DOHH2 (cell line): ENCODE measurements around the gene EIF2B2.

Experiments used
- EZH2phosphoT487 ChIP-seq: fragments of 200-600 bp; sonication (generic); IDR thresholded peaks from 2 replicates; pipeline ENCODE4 v1.6.1; 2017; ENCODE audit warnings: borderline replicate concordance, mild to moderate bottlenecking, antibody characterized with exemption, low read length, moderate library complexity, mixed read lengths
- TF ChIP-seq, protein P1 (sequence below): fragments of 200-600 bp; sonication (generic); IDR thresholded peaks from one replicate; pipeline ENCODE4 v1.5.1; 2014; ENCODE audit warnings: antibody characterized with exemption, mild to moderate bottlenecking, low read depth, low read length; ENCODE audit not compliant: poor library complexity, severe bottlenecking

DNA sequence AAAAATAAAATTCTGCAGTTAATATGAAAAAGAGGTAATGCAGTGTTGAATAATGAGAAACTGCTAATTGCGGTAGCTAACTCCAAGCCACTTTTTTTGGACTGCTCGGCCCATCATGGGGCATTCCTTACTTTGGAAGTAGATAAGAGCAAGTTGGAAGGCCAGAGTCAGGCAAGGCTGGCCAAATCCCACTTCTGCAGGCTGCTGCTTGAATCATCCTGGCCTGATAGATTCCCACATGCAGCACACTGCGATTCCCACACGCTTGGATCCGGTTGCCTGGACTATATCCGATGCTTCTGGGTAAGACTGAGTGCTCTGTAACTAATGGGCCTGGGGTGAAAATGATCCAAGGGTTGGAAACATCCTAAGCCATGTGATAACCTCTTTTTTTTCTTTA is 10.6 kb downstream of the EIF2B2 start:
- TF ChIP-seq, protein P1, sequence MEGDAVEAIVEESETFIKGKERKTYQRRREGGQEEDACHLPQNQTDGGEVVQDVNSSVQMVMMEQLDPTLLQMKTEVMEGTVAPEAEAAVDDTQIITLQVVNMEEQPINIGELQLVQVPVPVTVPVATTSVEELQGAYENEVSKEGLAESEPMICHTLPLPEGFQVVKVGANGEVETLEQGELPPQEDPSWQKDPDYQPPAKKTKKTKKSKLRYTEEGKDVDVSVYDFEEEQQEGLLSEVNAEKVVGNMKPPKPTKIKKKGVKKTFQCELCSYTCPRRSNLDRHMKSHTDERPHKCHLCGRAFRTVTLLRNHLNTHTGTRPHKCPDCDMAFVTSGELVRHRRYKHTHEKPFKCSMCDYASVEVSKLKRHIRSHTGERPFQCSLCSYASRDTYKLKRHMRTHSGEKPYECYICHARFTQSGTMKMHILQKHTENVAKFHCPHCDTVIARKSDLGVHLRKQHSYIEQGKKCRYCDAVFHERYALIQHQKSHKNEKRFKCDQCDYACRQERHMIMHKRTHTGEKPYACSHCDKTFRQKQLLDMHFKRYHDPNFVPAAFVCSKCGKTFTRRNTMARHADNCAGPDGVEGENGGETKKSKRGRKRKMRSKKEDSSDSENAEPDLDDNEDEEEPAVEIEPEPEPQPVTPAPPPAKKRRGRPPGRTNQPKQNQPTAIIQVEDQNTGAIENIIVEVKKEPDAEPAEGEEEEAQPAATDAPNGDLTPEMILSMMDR, result no peak
- no peak for TF ChIP-seq EZH2phosphoT487
